K562 (cell line): ENCODE data around the gene COMMD1. TPM values are rescaled to one million over a fixed set of nuclear protein-coding genes. Genes with fewer than 3 reads are reported as not detected.

Experiments used
- CAMTA2 ChIP-seq: fragments of 250-450 bp; sonication (Bioruptor Pico); conservative IDR thresholded peaks from 2 replicates; pipeline ENCODE4 v1.5.1; 2022
- FOS ChIP-seq: IDR thresholded peaks from 3 replicates; pipeline ENCODE4 v1.6.1; 2011; ENCODE audit not compliant: insufficient read length; ENCODE audit errors: extremely low read depth
- FOXJ2 ChIP-seq: fragments of 200-800 bp; sonication (Bioruptor generic); IDR thresholded peaks from 2 replicates; pipeline ENCODE4 v1.6.1; 2016; ENCODE audit warnings: missing genetic modification characterization, missing compliant biosample characterization
- MEF2D ChIP-seq: conservative IDR thresholded peaks from 2 replicates; pipeline ENCODE4 v1.6.1; 2016; ENCODE audit warnings: low read depth, missing genetic modification characterization, missing compliant biosample characterization
- PTBP1 ChIP-seq: fragments of 200-400 bp; formaldehyde crosslinking; IDR thresholded peaks from 2 replicates; pipeline ENCODE4 v1.6.1; 2017; ENCODE audit warnings: low read depth, low read length
- SMARCE1 ChIP-seq: fragments of 450-650 bp; IDR thresholded peaks from 2 replicates; pipeline ENCODE4 v1.7.1; 2016; ENCODE audit warnings: mild to moderate bottlenecking
- TCF7L2 ChIP-seq: fragments of 150-350 bp; IDR thresholded peaks from 2 replicates; pipeline ENCODE4 v1.6.1; 2016; ENCODE audit warnings: low read depth, mild to moderate bottlenecking, low read length, moderate library complexity
- ZNF764 ChIP-seq: fragments of 250-450 bp; sonication (Bioruptor Pico); IDR thresholded peaks from 2 replicates; pipeline ENCODE4 v1.4.0; 2020; ENCODE audit warnings: low read depth, mild to moderate bottlenecking, moderate library complexity
- ZNF766 ChIP-seq: fragments of 200-800 bp; sonication (Bioruptor generic); conservative IDR thresholded peaks from 2 replicates; pipeline ENCODE4 v1.6.1; 2016; ENCODE audit warnings: missing genetic modification characterization, missing compliant biosample characterization
- polyA plus RNA-seq, 8 experiments: library from polyadenylated mRNA; depleted of rRNA in 4 of 8; stranded (reverse) in 5 of 8; unstranded in 3 of 8; fragments of >200 nt; fragmentation: Nextera tagmentation in 2 of 8; fragmentation: Illumina TruSeq in 1 of 8; extraction: Ambion mirVana in 2 of 8; extraction: Trizol in 1 of 8; gene quantifications; 2 replicates each; pipeline versions ENCODE4 v1.2.1 to v1.2.3, GENCODE V29; 2011 to 2014; ENCODE audit warnings: inconsistent platforms in 1 of 8, missing spikeins in 1 of 8
- total RNA-seq, 7 experiments: library from RNA; depleted of rRNA in 6 of 7; stranded (reverse); fragments of >200 nt in 6 of 7; fragmentation: Illumina TruSeq in 2 of 7; extraction: Trizol in 2 of 7; gene quantifications; 2 replicates each; pipeline versions ENCODE4 v1.2.1 to v1.2.3, GENCODE V29; 2011 to 2021; ENCODE audit warnings: low replicate concordance in 1 of 7
- TF ChIP-seq, protein P1 (sequence below): sonication (generic); formaldehyde crosslinking; IDR thresholded peaks from 2 replicates; pipeline ENCODE4 v1.5.0; 2020; ENCODE audit warnings: missing genetic modification reagents
- TF ChIP-seq, protein P2 (sequence below): fragments of 450-650 bp; formaldehyde crosslinking; IDR thresholded peaks from 2 replicates; pipeline ENCODE4 v1.4.0; 2022; ENCODE audit warnings: mild to moderate bottlenecking, moderate library complexity
- TF ChIP-seq, protein P3 (sequence below): fragments of 450-650 bp; IDR thresholded peaks from 2 replicates; pipeline ENCODE4 v1.6.1; 2016; ENCODE audit warnings: low read depth
- TF ChIP-seq, protein P4 (sequence below): sonication (generic); formaldehyde crosslinking; IDR thresholded peaks from 2 replicates; pipeline ENCODE4 v1.8.0; 2023; ENCODE audit warnings: mild to moderate bottlenecking, missing genetic modification reagents

The COMMD1 gene
- total and polyA plus RNA-seq, 9 of the 15 experiments (the other 6 are each of a cell fraction or from before 2014, with no cell fraction given), result 14.4 to 77.0 (median 21.4) TPM

DNA sequence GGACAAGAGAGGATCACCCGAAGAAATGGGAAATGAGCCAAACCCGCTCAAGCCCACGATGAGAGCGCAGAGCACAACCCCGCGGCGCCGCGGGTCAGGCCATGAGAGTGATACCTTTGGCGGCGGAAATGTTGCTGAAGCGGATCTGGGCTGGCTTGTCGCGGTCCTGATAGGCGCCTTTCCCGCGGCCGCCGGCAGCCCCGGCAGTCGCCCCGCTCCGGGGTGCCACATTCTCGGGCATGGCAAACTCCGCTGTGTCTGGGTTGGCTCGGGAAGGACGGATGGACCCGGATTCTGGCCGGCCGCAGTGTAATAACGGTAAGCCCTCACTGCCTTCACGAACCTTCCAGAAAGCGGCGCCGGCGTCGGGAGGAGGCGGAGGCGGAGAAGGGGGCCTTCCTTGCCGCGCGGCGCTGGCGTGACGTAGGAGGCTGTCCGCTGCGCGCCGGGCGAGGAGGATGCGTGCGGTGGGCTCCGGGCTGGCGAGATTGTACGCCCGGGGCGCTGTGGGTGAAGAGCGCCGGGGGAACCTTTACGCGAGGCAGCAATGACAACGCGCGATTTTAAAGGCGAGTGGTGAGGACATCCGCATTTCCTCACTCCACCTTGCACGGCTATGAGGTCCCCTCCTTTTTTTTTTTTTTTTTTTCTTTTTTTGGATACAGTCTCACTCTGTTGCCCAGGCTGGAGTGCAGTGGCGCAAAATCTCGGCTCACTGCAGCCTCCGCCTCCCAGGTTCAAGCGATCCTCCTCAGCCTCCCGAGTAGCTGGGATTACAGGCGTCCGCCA, 17.0 kb upstream of the COMMD1 start, which contains the start of gene CCT4 (continued):
- TF ChIP-seq, protein P1, sequence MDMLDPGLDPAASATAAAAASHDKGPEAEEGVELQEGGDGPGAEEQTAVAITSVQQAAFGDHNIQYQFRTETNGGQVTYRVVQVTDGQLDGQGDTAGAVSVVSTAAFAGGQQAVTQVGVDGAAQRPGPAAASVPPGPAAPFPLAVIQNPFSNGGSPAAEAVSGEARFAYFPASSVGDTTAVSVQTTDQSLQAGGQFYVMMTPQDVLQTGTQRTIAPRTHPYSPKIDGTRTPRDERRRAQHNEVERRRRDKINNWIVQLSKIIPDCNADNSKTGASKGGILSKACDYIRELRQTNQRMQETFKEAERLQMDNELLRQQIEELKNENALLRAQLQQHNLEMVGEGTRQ (CRISPR knock-in tag), result peak; percentile 25; the same call in 1 of the 2 replicates
- TF ChIP-seq FOS (no peak), ZNF766 (CRISPR knock-in tag) (0 out of 2 replicates have a peak, but pooled peaks have one; percentile 43), PTBP1 (no peak), MEF2D (tag) (peak; percentile 50; the same call in 1 of the 2 replicates), SMARCE1 (peak; percentile 30; the same call in 1 of the 2 replicates), ZNF764 (CRISPR knock-in tag) (0 out of 2 replicates have a peak, but pooled peaks have one; percentile 18), CAMTA2 (CRISPR knock-in tag) (0 out of 2 replicates have a peak, but pooled peaks have one; percentile 43), TCF7L2 (no peak), FOXJ2 (tag) (no peak)
- TF ChIP-seq, protein P2, sequence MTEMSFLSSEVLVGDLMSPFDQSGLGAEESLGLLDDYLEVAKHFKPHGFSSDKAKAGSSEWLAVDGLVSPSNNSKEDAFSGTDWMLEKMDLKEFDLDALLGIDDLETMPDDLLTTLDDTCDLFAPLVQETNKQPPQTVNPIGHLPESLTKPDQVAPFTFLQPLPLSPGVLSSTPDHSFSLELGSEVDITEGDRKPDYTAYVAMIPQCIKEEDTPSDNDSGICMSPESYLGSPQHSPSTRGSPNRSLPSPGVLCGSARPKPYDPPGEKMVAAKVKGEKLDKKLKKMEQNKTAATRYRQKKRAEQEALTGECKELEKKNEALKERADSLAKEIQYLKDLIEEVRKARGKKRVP (CRISPR knock-in tag), result 0 out of 2 replicates have a peak, but pooled peaks have one; percentile 42
- TF ChIP-seq, protein P3, sequence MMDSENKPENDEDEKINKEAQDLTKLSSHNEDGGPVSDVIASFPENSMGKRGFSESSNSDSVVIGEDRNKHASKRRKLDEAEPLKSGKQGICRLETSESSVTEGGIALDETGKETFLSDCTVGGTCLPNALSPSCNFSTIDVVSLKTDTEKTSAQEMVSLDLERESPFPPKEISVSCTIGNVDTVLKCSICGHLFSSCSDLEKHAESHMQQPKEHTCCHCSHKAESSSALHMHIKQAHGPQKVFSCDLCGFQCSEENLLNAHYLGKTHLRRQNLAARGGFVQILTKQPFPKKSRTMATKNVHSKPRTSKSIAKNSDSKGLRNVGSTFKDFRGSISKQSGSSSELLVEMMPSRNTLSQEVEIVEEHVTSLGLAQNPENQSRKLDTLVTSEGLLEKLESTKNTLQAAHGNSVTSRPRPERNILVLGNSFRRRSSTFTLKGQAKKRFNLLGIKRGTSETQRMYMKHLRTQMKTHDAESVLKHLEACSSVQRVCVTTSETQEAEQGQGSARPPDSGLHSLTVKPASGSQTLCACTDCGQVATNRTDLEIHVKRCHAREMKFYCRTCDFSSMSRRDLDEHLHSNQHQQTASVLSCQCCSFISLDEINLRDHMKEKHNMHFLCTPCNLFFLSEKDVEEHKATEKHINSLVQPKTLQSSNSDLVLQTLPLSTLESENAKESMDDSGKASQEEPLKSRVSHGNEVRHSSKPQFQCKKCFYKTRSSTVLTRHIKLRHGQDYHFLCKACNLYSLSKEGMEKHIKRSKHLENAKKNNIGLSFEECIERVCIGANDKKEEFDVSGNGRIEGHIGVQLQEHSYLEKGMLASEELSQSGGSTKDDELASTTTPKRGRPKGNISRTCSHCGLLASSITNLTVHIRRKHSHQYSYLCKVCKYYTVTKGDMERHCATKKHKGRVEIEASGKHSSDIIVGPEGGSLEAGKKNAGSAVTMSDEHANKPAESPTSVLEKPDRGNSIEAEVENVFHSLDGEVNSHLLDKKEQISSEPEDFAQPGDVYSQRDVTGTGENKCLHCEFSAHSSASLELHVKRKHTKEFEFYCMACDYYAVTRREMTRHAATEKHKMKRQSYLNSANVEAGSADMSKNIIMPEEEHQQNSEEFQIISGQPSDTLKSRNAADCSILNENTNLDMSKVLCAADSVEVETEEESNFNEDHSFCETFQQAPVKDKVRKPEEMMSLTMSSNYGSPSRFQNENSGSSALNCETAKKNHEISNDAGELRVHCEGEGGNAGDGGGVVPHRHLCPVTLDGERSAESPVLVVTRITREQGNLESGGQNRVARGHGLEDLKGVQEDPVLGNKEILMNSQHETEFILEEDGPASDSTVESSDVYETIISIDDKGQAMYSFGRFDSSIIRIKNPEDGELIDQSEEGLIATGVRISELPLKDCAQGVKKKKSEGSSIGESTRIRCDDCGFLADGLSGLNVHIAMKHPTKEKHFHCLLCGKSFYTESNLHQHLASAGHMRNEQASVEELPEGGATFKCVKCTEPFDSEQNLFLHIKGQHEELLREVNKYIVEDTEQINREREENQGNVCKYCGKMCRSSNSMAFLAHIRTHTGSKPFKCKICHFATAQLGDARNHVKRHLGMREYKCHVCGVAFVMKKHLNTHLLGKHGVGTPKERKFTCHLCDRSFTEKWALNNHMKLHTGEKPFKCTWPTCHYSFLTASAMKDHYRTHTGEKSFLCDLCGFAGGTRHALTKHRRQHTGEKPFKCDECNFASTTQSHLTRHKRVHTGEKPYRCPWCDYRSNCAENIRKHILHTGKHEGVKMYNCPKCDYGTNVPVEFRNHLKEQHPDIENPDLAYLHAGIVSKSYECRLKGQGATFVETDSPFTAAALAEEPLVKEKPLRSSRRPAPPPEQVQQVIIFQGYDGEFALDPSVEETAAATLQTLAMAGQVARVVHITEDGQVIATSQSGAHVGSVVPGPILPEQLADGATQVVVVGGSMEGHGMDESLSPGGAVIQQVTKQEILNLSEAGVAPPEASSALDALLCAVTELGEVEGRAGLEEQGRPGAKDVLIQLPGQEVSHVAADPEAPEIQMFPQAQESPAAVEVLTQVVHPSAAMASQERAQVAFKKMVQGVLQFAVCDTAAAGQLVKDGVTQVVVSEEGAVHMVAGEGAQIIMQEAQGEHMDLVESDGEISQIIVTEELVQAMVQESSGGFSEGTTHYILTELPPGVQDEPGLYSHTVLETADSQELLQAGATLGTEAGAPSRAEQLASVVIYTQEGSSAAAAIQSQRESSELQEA, result no peak
- TF ChIP-seq, protein P4, sequence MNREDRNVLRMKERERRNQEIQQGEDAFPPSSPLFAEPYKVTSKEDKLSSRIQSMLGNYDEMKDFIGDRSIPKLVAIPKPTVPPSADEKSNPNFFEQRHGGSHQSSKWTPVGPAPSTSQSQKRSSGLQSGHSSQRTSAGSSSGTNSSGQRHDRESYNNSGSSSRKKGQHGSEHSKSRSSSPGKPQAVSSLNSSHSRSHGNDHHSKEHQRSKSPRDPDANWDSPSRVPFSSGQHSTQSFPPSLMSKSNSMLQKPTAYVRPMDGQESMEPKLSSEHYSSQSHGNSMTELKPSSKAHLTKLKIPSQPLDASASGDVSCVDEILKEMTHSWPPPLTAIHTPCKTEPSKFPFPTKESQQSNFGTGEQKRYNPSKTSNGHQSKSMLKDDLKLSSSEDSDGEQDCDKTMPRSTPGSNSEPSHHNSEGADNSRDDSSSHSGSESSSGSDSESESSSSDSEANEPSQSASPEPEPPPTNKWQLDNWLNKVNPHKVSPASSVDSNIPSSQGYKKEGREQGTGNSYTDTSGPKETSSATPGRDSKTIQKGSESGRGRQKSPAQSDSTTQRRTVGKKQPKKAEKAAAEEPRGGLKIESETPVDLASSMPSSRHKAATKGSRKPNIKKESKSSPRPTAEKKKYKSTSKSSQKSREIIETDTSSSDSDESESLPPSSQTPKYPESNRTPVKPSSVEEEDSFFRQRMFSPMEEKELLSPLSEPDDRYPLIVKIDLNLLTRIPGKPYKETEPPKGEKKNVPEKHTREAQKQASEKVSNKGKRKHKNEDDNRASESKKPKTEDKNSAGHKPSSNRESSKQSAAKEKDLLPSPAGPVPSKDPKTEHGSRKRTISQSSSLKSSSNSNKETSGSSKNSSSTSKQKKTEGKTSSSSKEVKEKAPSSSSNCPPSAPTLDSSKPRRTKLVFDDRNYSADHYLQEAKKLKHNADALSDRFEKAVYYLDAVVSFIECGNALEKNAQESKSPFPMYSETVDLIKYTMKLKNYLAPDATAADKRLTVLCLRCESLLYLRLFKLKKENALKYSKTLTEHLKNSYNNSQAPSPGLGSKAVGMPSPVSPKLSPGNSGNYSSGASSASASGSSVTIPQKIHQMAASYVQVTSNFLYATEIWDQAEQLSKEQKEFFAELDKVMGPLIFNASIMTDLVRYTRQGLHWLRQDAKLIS, result peak; percentile 97
